Measurements from ENCODE around the gene HRC. TPM values are rescaled to one million over a fixed set of nuclear protein-coding genes. Genes with fewer than 3 reads are reported as not detected.

Gene HRC
- total RNA-seq, 1 donor from 2014 or later, result 843 TPM

- DNase-seq (ENCODE audit: missing footprints), result peak; percentile 83
- intact Hi-C loops (cut with DNase I), result no loop called here
- no peak for ATAC-seq
Observed at GRCh38 chr19:49106648-49107135, 48.5 kb downstream of the HRC start.

DNA sequence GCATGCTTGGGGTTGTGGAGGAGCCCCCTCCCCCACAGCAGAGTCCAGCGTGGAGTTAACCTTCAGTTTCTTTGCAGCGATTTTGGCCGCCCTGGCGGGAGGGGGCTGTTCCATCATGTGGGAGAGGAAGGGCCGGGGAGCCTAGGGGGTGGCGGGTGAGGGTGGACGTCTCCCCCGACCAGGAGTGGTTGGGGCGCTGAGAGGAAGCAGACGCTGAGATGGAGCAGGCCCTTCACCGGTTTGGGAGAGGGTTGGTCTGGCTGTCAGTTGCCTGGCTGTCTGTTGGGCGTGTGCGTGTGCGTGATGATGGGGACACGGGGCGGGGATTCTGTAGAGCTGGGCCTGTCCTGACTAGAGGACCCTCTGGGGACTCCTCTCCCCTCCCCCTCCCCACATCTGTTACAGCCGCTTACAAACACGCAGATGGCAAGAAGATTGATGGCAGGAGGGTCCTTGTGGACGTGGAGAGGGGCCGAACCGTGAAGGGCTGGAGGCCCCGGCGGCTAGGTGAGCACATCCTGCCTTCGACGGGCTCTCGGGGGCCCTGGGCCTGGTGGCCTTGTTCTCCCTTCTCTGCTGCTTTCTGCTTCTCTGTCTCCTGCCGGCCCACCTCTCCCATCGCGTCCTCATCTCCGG lies 50.8 kb downstream of the HRC start:
- peak; percentile 23 for ATAC-seq
- no peak for DNase-seq (ENCODE audit: missing footprints)
- intact Hi-C loops (cut with DNase I), result no loop called here

DNA sequence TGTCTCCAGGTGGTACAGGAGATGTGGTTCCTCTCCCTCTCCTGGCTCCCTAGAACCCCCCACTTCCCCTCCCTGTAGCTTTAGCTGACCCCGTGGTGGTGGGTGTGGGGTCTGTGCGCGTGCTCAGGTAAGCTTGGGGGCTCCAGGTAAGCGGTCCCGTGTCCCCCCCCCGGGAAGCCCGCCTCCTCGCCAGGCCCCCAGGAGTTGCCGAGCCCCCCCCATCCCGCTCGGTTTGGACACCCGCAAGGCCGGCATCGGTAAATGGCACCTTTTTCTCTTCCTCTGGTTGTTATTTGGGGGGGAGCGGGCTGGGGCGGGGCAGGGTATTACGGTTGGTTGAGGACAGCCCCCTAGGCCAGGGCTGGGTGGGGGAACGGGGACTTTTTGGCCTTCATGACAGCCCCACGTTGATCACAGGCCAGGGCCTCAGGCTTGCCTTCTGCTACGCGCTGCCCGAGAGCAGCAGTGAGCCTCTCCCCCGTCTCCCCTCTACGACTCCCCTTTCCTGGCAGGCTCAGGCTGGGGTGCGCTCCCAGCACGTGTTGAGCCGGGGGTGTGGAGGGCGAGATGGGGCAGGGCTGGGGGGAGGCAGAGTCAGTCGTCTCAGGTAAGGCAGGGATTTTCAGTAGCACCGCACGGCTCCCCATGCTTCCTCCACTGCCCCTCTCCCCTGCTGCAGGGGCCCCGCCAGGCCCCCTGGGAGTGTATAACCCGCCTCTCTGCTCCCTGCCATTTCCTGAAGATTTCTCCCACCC lies 51.7 kb downstream of the HRC start:
- intact Hi-C loops (cut with DNase I), result no loop called here
- ATAC-seq (no peak), DNase-seq (ENCODE audit: missing footprints) (no peak)

GRCh38 chr19:49102303-49102702 lies 52.9 kb downstream of the HRC start:
- DNase-seq (ENCODE audit: missing footprints), result no peak
- no peak for ATAC-seq
- intact Hi-C loops (cut with DNase I), result no loop called here

Other genes with a start within 250 kb of the HRC start
- gene DHDH, start 221.7 kb downstream of the HRC start, total RNA-seq, result not detected
- gene BAX, start 200.5 kb downstream of the HRC start, total RNA-seq, result 22.4 TPM
- gene FTL, start 190.1 kb downstream of the HRC start, total RNA-seq, result 1,007 TPM
- gene GYS1, start 162.1 kb downstream of the HRC start, total RNA-seq, result 99.1 TPM
- gene RUVBL2, start 161.5 kb downstream of the HRC start, total RNA-seq, result 46.8 TPM
- not detected for gene LHB, start 138.3 kb downstream of the HRC start, total RNA-seq
- not detected for gene CGB3, start 131.1 kb downstream of the HRC start, total RNA-seq
- gene CGB2, start 123.5 kb downstream of the HRC start, total RNA-seq, result not detected
- gene CGB1, start 118.5 kb downstream of the HRC start, total RNA-seq, result not detected
- gene CGB5, start 111.5 kb downstream of the HRC start, total RNA-seq, result not detected
- not detected for gene CGB8, start 106.3 kb downstream of the HRC start, total RNA-seq
- gene CGB7, start 97.6 kb downstream of the HRC start, total RNA-seq, result not detected
- gene NTF4, start 90.6 kb downstream of the HRC start, total RNA-seq, result not detected
- 0.81 TPM for gene KCNA7, start 82.7 kb downstream of the HRC start, total RNA-seq
- gene SNRNP70, start 69.9 kb downstream of the HRC start, total RNA-seq, result 110 TPM
- 21.1 TPM for gene LIN7B, start 41.0 kb downstream of the HRC start, total RNA-seq
- gene C19orf73, start 36.3 kb downstream of the HRC start, total RNA-seq, result 1.8 TPM
- gene PPFIA3, start 35.9 kb downstream of the HRC start, total RNA-seq, result 4.1 TPM
- 28.5 TPM for gene TRPM4, start 2.4 kb upstream of the HRC start, total RNA-seq
- gene SLC6A16, start 169.8 kb upstream of the HRC start, total RNA-seq, result 0.92 TPM
- gene CD37, start 180.0 kb upstream of the HRC start, total RNA-seq, result 9.1 TPM
- gene TEAD2, start 207.0 kb upstream of the HRC start, total RNA-seq, result 63.6 TPM
- gene DKKL1, start 208.5 kb upstream of the HRC start, total RNA-seq, result not detected
- not detected for gene KASH5, start 232.9 kb upstream of the HRC start, total RNA-seq